Heart left ventricle (tissue), 16 donors: ENCODE data around the gene MYO1E. TPM values are rescaled to one million over a fixed set of nuclear protein-coding genes. Genes with fewer than 3 reads are reported as not detected.

Experiments used
- ATAC-seq, 4 donors: fragments of 200-7000 bp; cut with Tn5 transposase; one replicate each; pipeline ENCODE4 v1.9.1; 2020 to 2022; ENCODE audit warnings: moderate library complexity in 4 of 4, mild to moderate bottlenecking in 3 of 4, moderate number of reproducible peaks in 1 of 4
- DNase-seq, 5 donors: peaks; one replicate each; pipeline ENCODE4 v3.0.0-alpha.2; 2020
- H3K27ac ChIP-seq, 12 donors: fragments of 200-600 bp; sonication (generic) in 4 of 12; one replicate each; pipeline versions ENCODE4 v1.5.0 to v1.8.0; 2016 to 2022; ENCODE audit warnings: mild to moderate bottlenecking in 2 of 12
- H3K27me3 ChIP-seq, 9 donors: fragments of 200-600 bp; sonication (generic) in 2 of 9; one replicate each; pipeline versions ENCODE4 v1.5.1 to v1.8.0; 2016 to 2022; ENCODE audit warnings: mild to moderate bottlenecking in 3 of 9
- H3K36me3 ChIP-seq, 9 donors: fragments of 200-600 bp; sonication (generic) in 2 of 9; one replicate each; pipeline versions ENCODE4 v1.5.0 to v1.8.0; 2018 to 2022; ENCODE audit warnings: mild to moderate bottlenecking in 2 of 9
- H3K4me1 ChIP-seq, 12 donors: fragments of 200-600 bp; sonication (generic) in 4 of 12; one replicate each; pipeline versions ENCODE4 v1.5.0 to v1.8.0; 2016 to 2022; ENCODE audit warnings: mild to moderate bottlenecking in 3 of 12
- H3K4me3 ChIP-seq, 12 donors: fragments of 200-600 bp; sonication (generic) in 4 of 12; one replicate each; pipeline versions ENCODE4 v1.5.0 to v1.8.0; 2017 to 2022; ENCODE audit warnings: mild to moderate bottlenecking in 9 of 12, moderate library complexity in 4 of 12
- H3K9me3 ChIP-seq, 12 donors: fragments of 200-600 bp; sonication (generic) in 4 of 12; one replicate each; pipeline versions ENCODE4 v1.5.0 to v1.8.0; 2016 to 2022; ENCODE audit warnings: mild to moderate bottlenecking in 1 of 12
- CTCF ChIP-seq, 12 donors: fragments of 200-600 bp; sonication (generic) in 4 of 12; IDR thresholded peaks; one replicate each; pipeline versions ENCODE4 v1.5.0 to v1.8.0; 2018 to 2022; ENCODE audit warnings: antibody characterized with exemption in 12 of 12, mild to moderate bottlenecking in 5 of 12
- POLR2A ChIP-seq, 2 donors: fragments of 450-650 bp; IDR thresholded peaks; one replicate each; pipeline ENCODE4 v1.6.1; 2017; ENCODE audit warnings: antibody characterized with exemption in 2 of 2, mild to moderate bottlenecking in 2 of 2, moderate library complexity in 2 of 2
- WGBS, 4 donors: extraction: QIAGEN DNeasy Blood & Tissue Kit in 2 of 4; methylation state at CpG; one replicate each; pipeline versions ENCODE4 v1.1.5 to v1.1.7; 2013 to 2018; 5-methylcytosine and 5-hydroxymethylcytosine counted together
- intact Hi-C, 10 donors: fragments of 100-400 bp; cut with DNase I; formaldehyde crosslinking; loops; one replicate each; pipeline versions ENCODE4 v1.11.1 to v1.14.2; 2022
- polyA plus RNA-seq, 2 donors: library from polyadenylated mRNA; stranded (reverse); fragments of 200-250 nt; gene quantifications; one replicate each; pipeline ENCODE4 v1.2.3, GENCODE V29; 2013
- total RNA-seq, 9 donors: library from RNA; depleted of rRNA in 2 of 9; stranded (reverse); fragments of >200 nt in 2 of 9; fragmentation: NEBNext Ultra II Directional in 3 of 9; extraction: Animal tissue kit (Norgen Biotek cat#: 25700) in 3 of 9; gene quantifications; one replicate each; pipeline versions ENCODE4 v1.1.0 to v1.2.4, GENCODE V29; 2016 to 2023
- donor health status: ischemic (EF 13 %, LVEDD 7.1; RV severe dilation, severe dysfunction).
- donor health status: healthy with polysubstance abuse.
- donor health status: DM: no; HTN: yes; CAD: no.
- donor health status: DM: no; HTN: no; CAD: no.
- donor health status: ischemic (EF 25% LVEDD 6.9; RV normal size, moderate dysfunction).
- donor health status: ischemic (EF 25% LVEDD 5.7; RV mildly dilated, moderate dysfunction).
- donor health status: healthy.
- donor health status: DM: yes; HTN: yes; CAD: no.
- donor health status: ischemic (EF 35%, LVEDD 5.7; RV mildly dilated, moderate dysfunction).
- donor health status: nonischemic (EF 11% LVEDD 7.7; RV severe dilation, severe dysfunction).
- donor health status: DM: yes; HTN: yes; CAD: no.
- donor health status: PGD.
- donor health status: ischemic (EF 29% LVEDD 5.4; RV normal size, mild dysfunction).
- donor health status: nonischemic (EF 23%, LVEDD 6.1; RV moderate dilation, normal function).

Gene MYO1E
- total and polyA plus RNA-seq, 11 donors, result 8.5 to 98.6 (median 25.2) TPM

GRCh38 chr15:59119625-59120024 lies 253.0 kb downstream of the MYO1E start:
- H3K4me3 ChIP-seq, result no peak overlapping the region
- DNase-seq (no peak), ATAC-seq (no peak)
- H3K4me1 ChIP-seq, result no peaks in the 10 kb centered on the region
- H3K27ac ChIP-seq, result no peak overlapping the region
- H3K9me3 ChIP-seq, result no peaks in the 10 kb centered on the region
- no peaks in the 10 kb centered on the region for H3K27me3 ChIP-seq
- TF ChIP-seq POLR2A (IDR thresholded peaks at IDR 0.05) (no peak), CTCF (IDR thresholded peaks at IDR 0.05) (no peak)
- H3K36me3 ChIP-seq, result peaks cover 0 to 41% (median 0%) of the 10 kb centered on the region in 9 donors
- WGBS, 4 donors, result 93 to 96% (median 95%) methylated on average over 5 of the region's 5 CpGs
- intact Hi-C loops, result no loop called here

GRCh38 chr15:59116771-59117170 lies 255.9 kb downstream of the MYO1E start:
- Histone ChIP-seq H3K27me3 (no peaks in the 10 kb centered on the region), H3K27ac (no peak overlapping the region), H3K9me3 (no peaks in the 10 kb centered on the region), H3K4me1 (no peaks in the 10 kb centered on the region), H3K36me3 (peaks cover 0 to 47% (median 0%) of the 10 kb centered on the region in 9 donors), H3K4me3 (no peak overlapping the region)
- no peak for DNase-seq
- TF ChIP-seq POLR2A (IDR thresholded peaks at IDR 0.05) (no peak), CTCF (IDR thresholded peaks at IDR 0.05) (no peak)
- ATAC-seq, result no peak
- intact Hi-C loops, result no loop called here
- 95 to 99% (median 97%) methylated on average over 6 of the region's 6 CpGs for WGBS, 4 donors

- WGBS, 4 donors, result 90 to 100% (median 97%) methylated on average over 1 of the region's 1 CpG
- Histone ChIP-seq H3K9me3 (no peaks in the 10 kb centered on the region), H3K4me3 (no peak overlapping the region), H3K36me3 (peaks cover 0 to 47% (median 0%) of the 10 kb centered on the region in 9 donors), H3K4me1 (no peaks in the 10 kb centered on the region), H3K27ac (no peak overlapping the region), H3K27me3 (no peaks in the 10 kb centered on the region)
- intact Hi-C loops, result no loop called here
- ATAC-seq (no peak), DNase-seq (no peak)
- TF ChIP-seq CTCF (IDR thresholded peaks at IDR 0.05) (no peak), POLR2A (IDR thresholded peaks at IDR 0.05) (no peak)
These were observed 256.5 kb downstream of the MYO1E start for GRCh38 chr15:59116141-59116540.

- TF ChIP-seq CTCF (IDR thresholded peaks at IDR 0.05) (no peak), POLR2A (IDR thresholded peaks at IDR 0.05) (no peak)
- Histone ChIP-seq H3K27me3 (no peaks in the 10 kb centered on the region), H3K36me3 (peaks cover 0 to 54% (median 0%) of the 10 kb centered on the region in 9 donors), H3K9me3 (no peaks in the 10 kb centered on the region), H3K4me1 (no peaks in the 10 kb centered on the region), H3K27ac (no peak overlapping the region), H3K4me3 (no peak overlapping the region)
- intact Hi-C loops, result no loop called here
- no peak for ATAC-seq
- 81 to 92% (median 84%) methylated on average over 2 of the region's 2 CpGs for WGBS, 4 donors
- no peak for DNase-seq
These were observed 257.6 kb downstream of the MYO1E start for GRCh38 chr15:59115047-59115446.
